Measurements from ENCODE around the gene TTC9C.

GRCh38 chr11:62716816-62717215 is 11.5 kb upstream of the TTC9C start:
- no peak for TF ChIP-seq POLR2AphosphoS5 (IDR thresholded peaks at IDR 0.05; ENCODE audit: insufficient read depth, low read depth, low read length)
- TF ChIP-seq FOS (IDR thresholded peaks at IDR 0.05; ENCODE audit: borderline replicate concordance, insufficient read depth, low read length), result no peak
- TF ChIP-seq CTCF (IDR thresholded peaks at IDR 0.05; ENCODE audit: extremely low read depth in 1 of 2, insufficient read depth in 1 of 2, low read depth in 1 of 2, low read length in 2 of 2), result no peak
- no peak for TF ChIP-seq MYC (IDR thresholded peaks at IDR 0.05; ENCODE audit: low read depth, low read length)
- no peak for TF ChIP-seq POLR2A (IDR thresholded peaks at IDR 0.05; ENCODE audit: low read depth, low read length)
- TF ChIP-seq EZH2 (IDR thresholded peaks at IDR 0.05; ENCODE audit: borderline replicate concordance, low read depth, low read length, severe bottlenecking), result no peak
- no peak for TF ChIP-seq MAX (IDR thresholded peaks at IDR 0.05; ENCODE audit: insufficient read depth, insufficient read length)
- no peak for TF ChIP-seq JUN (IDR thresholded peaks at IDR 0.05; ENCODE audit: borderline replicate concordance, insufficient read depth, insufficient read length, low read depth)
- no peak for TF ChIP-seq GATA2 (IDR thresholded peaks at IDR 0.05; ENCODE audit: insufficient read depth, insufficient read length, low read depth, low read length)
